ENCODE data around the gene OBP2B. TPM values are rescaled to one million over a fixed set of nuclear protein-coding genes. Genes with fewer than 3 reads are reported as not detected.

OBP2B gene
- total RNA-seq, 1 experiment from 2014 or later = not detected

DNA sequence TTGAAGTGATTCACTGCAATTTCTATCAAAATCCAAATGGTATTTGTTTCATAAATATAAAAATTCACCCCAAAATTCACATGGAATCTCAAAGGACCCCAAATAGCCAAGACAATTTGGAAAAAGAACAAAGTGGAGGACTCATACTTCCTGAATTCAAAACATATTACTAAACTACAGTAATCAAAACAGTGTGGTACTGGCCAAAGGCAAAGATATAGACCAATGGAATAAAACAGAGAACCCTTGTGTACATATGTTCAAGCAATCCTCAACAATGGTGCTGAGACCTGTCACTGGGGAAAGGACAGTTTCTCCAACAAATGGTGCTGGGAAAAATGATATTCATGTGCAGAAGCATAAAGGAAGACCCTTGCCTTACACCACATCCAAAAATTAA is 14.0 kb downstream of the OBP2B start:
- Histone ChIP-seq H3K4me2 (ENCODE audit: low read depth, low read length, poor library complexity, severe bottlenecking) (no peak overlapping the region), H3K9ac (ENCODE audit: low read length) (no peak overlapping the region), H3K4me1 (ENCODE audit: low read length) (no peaks in the 10 kb centered on the region), H3K9me2 (replicated peaks; ENCODE audit: insufficient read depth, low read length) (no peaks in the 10 kb centered on the region), H3K27me3 (ENCODE audit: low read length) (no peaks in the 10 kb centered on the region), H3K9me3 (ENCODE audit: low read length) (no peaks in the 10 kb centered on the region), H4K20me1 (ENCODE audit: insufficient read depth, low read depth, low read length) (no peaks in the 10 kb centered on the region), H3K79me2 (ENCODE audit: low read length) (no peaks in the 10 kb centered on the region), H2AFZ (ENCODE audit: low read length) (no peak overlapping the region), H3K36me3 (ENCODE audit: insufficient read depth, low read length) (no peaks in the 10 kb centered on the region), H3K4me3 (ENCODE audit: low read length) (no peak overlapping the region), H3K27ac (ENCODE audit: low read length) (no peak overlapping the region)
- DNase-seq = no peak

DNA sequence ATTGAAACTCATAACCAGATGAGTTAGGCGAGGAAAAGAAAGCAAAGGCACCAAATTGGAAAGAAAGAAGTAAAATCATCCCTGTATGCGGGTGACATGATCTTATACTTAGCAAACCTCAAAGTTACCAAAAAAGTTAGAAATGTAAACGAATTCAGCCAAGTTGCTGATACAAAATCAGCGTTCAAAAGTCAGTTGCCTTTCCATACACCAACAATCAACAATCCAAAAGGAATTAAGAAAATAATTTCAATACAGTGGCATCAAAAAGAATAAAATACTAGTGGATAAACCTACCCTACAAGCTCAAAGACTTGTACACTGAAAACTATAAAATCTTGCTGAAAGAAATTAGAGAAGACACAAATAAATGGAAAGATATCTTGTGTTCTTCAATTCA is 14.5 kb downstream of the OBP2B start:
- Histone ChIP-seq H3K4me3 (ENCODE audit: low read length) (no peak overlapping the region), H4K20me1 (ENCODE audit: insufficient read depth, low read depth, low read length) (no peaks in the 10 kb centered on the region), H3K79me2 (ENCODE audit: low read length) (no peaks in the 10 kb centered on the region), H3K4me1 (ENCODE audit: low read length) (no peaks in the 10 kb centered on the region), H3K36me3 (ENCODE audit: insufficient read depth, low read length) (no peaks in the 10 kb centered on the region), H2AFZ (ENCODE audit: low read length) (no peak overlapping the region), H3K27ac (ENCODE audit: low read length) (no peak overlapping the region), H3K9me2 (replicated peaks; ENCODE audit: insufficient read depth, low read length) (no peaks in the 10 kb centered on the region), H3K27me3 (ENCODE audit: low read length) (no peaks in the 10 kb centered on the region), H3K9me3 (ENCODE audit: low read length) (no peaks in the 10 kb centered on the region), H3K4me2 (ENCODE audit: low read depth, low read length, poor library complexity, severe bottlenecking) (no peak overlapping the region), H3K9ac (ENCODE audit: low read length) (no peak overlapping the region)
- DNase-seq = no peak

DNA sequence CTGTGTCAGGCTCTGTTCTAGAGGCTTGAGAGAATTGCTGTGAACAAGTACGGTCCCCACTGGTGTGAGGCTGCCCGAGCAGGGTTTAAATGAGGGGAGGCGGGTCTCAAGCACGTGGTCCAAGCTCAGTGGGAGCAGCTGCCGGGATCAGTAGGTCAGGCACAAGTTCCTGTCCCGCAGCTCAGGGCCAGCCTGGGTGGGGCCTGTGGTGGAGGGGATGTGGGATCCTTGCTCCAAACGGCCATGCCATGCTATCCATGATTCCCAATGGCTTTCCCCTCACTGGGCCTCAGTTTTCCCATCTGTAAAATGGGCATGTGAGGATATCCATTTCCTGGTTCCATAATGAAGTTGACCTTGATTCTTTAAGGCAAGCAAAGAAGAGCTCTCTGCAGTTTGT is 17.1 kb downstream of the OBP2B start:
- no peak overlapping the region for H3K9ac ChIP-seq (ENCODE audit: low read length)
- H3K4me1 ChIP-seq (ENCODE audit: low read length) = no peaks in the 10 kb centered on the region
- no peaks in the 10 kb centered on the region for H4K20me1 ChIP-seq (ENCODE audit: insufficient read depth, low read depth, low read length)
- H3K9me3 ChIP-seq (ENCODE audit: low read length) = no peaks in the 10 kb centered on the region
- no peak for DNase-seq
- no peaks in the 10 kb centered on the region for H3K79me2 ChIP-seq (ENCODE audit: low read length)
- no peaks in the 10 kb centered on the region for H3K36me3 ChIP-seq (ENCODE audit: insufficient read depth, low read length)
- no peaks in the 10 kb centered on the region for H3K27me3 ChIP-seq (ENCODE audit: low read length)
- H3K9me2 ChIP-seq (replicated peaks; ENCODE audit: insufficient read depth, low read length) = no peaks in the 10 kb centered on the region
- H3K4me3 ChIP-seq (ENCODE audit: low read length) = no peak overlapping the region
- no peak overlapping the region for H2AFZ ChIP-seq (ENCODE audit: low read length)
- H3K27ac ChIP-seq (ENCODE audit: low read length) = no peak overlapping the region
- no peak overlapping the region for H3K4me2 ChIP-seq (ENCODE audit: low read depth, low read length, poor library complexity, severe bottlenecking)

DNA sequence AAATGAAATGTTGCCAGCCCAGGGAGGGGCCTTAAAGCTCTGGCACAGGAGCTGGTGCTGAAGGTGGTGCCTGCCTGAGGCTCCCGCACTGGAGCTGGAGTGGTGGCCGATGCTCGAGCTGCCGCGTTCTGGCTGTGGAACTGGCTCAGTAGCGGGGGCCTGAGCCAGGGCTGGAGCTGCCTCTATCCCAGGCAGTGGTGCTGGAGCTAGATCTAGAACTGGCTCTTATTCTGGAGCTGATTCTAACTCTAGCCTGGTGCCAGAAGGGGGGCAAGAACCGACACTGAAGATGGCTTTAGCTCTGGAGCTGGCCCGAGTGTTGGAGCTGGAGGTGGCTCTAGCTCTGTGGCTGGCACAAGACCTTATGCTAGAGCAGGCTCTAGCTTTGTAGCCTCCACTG is 19.2 kb downstream of the OBP2B start:
- H2AFZ ChIP-seq (ENCODE audit: low read length) = no peak overlapping the region
- peaks cover 4% of the 10 kb centered on the region for H3K4me1 ChIP-seq (ENCODE audit: low read length)
- no peaks in the 10 kb centered on the region for H3K27me3 ChIP-seq (ENCODE audit: low read length)
- no peaks in the 10 kb centered on the region for H3K9me3 ChIP-seq (ENCODE audit: low read length)
- H3K27ac ChIP-seq (ENCODE audit: low read length) = no peak overlapping the region
- no peaks in the 10 kb centered on the region for H4K20me1 ChIP-seq (ENCODE audit: insufficient read depth, low read depth, low read length)
- H3K79me2 ChIP-seq (ENCODE audit: low read length) = no peaks in the 10 kb centered on the region
- H3K4me2 ChIP-seq (ENCODE audit: low read depth, low read length, poor library complexity, severe bottlenecking) = no peak overlapping the region
- H3K36me3 ChIP-seq (ENCODE audit: insufficient read depth, low read length) = no peaks in the 10 kb centered on the region
- no peak for DNase-seq
- no peak overlapping the region for H3K4me3 ChIP-seq (ENCODE audit: low read length)
- H3K9me2 ChIP-seq (replicated peaks; ENCODE audit: insufficient read depth, low read length) = no peaks in the 10 kb centered on the region
- no peak overlapping the region for H3K9ac ChIP-seq (ENCODE audit: low read length)

DNA sequence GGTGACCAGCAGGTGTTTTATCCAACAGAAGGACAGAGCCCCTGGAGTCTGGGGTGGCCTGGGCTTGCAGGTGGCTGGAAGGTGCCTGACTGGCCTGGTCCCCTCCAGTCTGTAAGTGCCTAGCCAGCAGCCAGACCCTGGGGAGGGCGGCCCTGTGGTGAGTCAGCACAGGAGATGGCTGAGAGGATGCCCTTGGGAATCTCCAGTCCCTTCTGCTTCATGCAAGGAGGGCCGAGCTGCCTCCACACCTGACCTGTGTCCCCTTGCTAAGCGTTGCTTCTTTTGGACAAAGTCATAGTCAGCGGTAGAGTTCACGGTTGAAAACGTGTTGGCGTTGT is 20.2 kb downstream of the OBP2B start:
- Histone ChIP-seq H4K20me1 (ENCODE audit: insufficient read depth, low read depth, low read length) (no peaks in the 10 kb centered on the region), H3K9ac (ENCODE audit: low read length) (no peak overlapping the region), H3K4me2 (ENCODE audit: low read depth, low read length, poor library complexity, severe bottlenecking) (no peak overlapping the region), H3K4me1 (ENCODE audit: low read length) (peaks cover 7% of the 10 kb centered on the region), H3K9me3 (ENCODE audit: low read length) (no peaks in the 10 kb centered on the region), H3K27ac (ENCODE audit: low read length) (no peak overlapping the region), H3K9me2 (replicated peaks; ENCODE audit: insufficient read depth, low read length) (no peaks in the 10 kb centered on the region), H3K4me3 (ENCODE audit: low read length) (no peak overlapping the region), H2AFZ (ENCODE audit: low read length) (no peak overlapping the region), H3K27me3 (ENCODE audit: low read length) (no peaks in the 10 kb centered on the region), H3K79me2 (ENCODE audit: low read length) (no peaks in the 10 kb centered on the region), H3K36me3 (ENCODE audit: insufficient read depth, low read length) (no peaks in the 10 kb centered on the region)
- no peak for DNase-seq

DNA sequence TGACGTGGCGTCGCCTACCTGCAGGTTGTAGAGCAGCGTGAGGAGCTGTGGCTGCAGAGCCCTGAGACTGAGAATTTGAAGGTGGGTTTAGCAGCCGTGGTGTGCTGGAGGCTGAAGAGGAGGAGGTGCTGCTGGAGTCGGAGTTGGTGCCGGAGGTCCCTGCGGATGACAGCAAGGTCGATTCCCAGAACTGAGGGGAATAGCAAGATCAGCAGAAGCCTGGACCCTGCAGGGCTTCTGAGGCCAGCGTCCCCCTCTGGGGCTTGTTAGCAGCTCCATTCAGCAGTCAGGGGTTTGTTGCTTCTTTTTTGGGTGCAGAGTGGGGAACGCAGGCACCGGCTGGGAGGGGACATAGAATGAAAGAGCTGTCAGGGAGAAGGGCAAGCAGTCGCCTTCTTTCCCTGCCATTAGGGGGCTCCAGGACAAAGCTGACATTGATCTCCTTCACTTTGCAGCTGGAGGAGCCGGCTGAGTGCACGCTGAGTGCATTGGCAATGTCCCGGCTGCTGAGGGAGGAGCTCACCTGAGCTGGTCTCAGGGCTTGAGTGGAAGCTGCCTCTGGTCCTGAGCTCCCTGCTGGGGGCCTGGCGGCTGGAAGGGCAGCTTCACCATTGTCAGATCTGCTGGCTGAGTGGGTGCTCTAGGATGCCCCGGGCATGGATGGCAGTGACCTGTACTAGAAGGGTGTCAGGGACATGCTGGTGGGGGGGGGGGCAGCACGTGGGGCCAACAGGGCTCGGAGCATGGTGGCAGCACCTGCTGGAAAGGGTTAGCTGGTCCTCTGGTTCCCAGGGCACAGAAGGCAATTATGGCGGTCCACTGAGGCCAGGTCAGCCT is 20.8 kb downstream of the OBP2B start:
- no peak overlapping the region for H3K27ac ChIP-seq (ENCODE audit: low read length)
- no peaks in the 10 kb centered on the region for H3K79me2 ChIP-seq (ENCODE audit: low read length)
- H3K4me2 ChIP-seq (ENCODE audit: low read depth, low read length, poor library complexity, severe bottlenecking) = no peak overlapping the region
- DNase-seq = peak; percentile 77
- H3K27me3 ChIP-seq (ENCODE audit: low read length) = no peaks in the 10 kb centered on the region
- H3K9ac ChIP-seq (ENCODE audit: low read length) = no peak overlapping the region
- no peaks in the 10 kb centered on the region for H3K9me3 ChIP-seq (ENCODE audit: low read length)
- H3K4me1 ChIP-seq (ENCODE audit: low read length) = peaks cover 7% of the 10 kb centered on the region
- no peaks in the 10 kb centered on the region for H4K20me1 ChIP-seq (ENCODE audit: insufficient read depth, low read depth, low read length)
- no peaks in the 10 kb centered on the region for H3K9me2 ChIP-seq (replicated peaks; ENCODE audit: insufficient read depth, low read length)
- H3K36me3 ChIP-seq (ENCODE audit: insufficient read depth, low read length) = no peaks in the 10 kb centered on the region
- no peak overlapping the region for H2AFZ ChIP-seq (ENCODE audit: low read length)
- no peak overlapping the region for H3K4me3 ChIP-seq (ENCODE audit: low read length)

DNA sequence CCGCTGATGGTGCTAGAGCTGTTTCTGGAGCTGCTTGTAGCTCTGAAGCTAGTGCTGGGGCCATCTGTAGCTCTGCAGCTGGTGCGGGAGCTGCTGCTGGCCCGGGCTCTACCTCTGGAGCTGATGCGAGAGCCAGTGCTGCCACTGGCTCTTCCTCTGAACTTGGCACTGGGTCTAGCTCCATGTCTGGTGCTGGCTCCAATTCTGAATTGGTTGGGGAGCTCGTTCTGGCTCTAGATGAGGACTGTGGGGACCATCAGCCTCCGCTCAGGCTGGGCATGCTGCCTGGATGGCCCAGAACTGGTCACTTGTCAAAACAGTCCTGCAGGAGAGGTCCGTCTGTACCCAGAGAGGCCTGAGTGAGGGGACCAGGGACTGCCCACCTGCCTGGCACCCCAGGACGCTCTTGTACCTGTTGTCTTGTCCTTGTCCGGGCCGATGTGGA is 21.5 kb downstream of the OBP2B start:
- no peak overlapping the region for H3K9ac ChIP-seq (ENCODE audit: low read length)
- no peak overlapping the region for H2AFZ ChIP-seq (ENCODE audit: low read length)
- no peaks in the 10 kb centered on the region for H3K9me2 ChIP-seq (replicated peaks; ENCODE audit: insufficient read depth, low read length)
- no peaks in the 10 kb centered on the region for H3K9me3 ChIP-seq (ENCODE audit: low read length)
- no peaks in the 10 kb centered on the region for H3K27me3 ChIP-seq (ENCODE audit: low read length)
- no peaks in the 10 kb centered on the region for H3K36me3 ChIP-seq (ENCODE audit: insufficient read depth, low read length)
- H3K79me2 ChIP-seq (ENCODE audit: low read length) = no peaks in the 10 kb centered on the region
- no peaks in the 10 kb centered on the region for H4K20me1 ChIP-seq (ENCODE audit: insufficient read depth, low read depth, low read length)
- H3K4me2 ChIP-seq (ENCODE audit: low read depth, low read length, poor library complexity, severe bottlenecking) = no peak overlapping the region
- H3K27ac ChIP-seq (ENCODE audit: low read length) = no peak overlapping the region
- no peak overlapping the region for H3K4me3 ChIP-seq (ENCODE audit: low read length)
- DNase-seq = no peak
- H3K4me1 ChIP-seq (ENCODE audit: low read length) = peaks cover 7% of the 10 kb centered on the region

DNA sequence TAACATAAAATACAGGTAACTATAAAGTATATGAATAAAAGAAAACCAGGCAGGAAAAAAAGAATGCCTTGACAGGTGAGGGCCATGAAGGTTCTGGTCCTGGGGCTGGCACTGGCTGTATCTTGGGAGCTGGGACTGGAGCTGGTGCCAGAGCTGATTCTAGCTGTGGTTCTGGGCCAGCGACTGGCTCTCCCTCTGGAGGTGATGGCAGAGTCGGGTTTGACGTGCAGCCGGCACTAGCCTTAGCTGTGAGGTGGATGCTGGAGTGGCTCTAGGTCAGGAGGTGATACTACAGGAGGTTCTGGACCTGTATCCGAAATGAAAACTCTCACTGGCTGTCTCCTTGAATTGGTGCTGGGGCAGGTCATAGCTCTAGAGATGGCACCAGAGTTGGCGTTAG is 22.3 kb downstream of the OBP2B start:
- Histone ChIP-seq H2AFZ (ENCODE audit: low read length) (no peak overlapping the region), H3K27me3 (ENCODE audit: low read length) (no peaks in the 10 kb centered on the region), H4K20me1 (ENCODE audit: insufficient read depth, low read depth, low read length) (no peaks in the 10 kb centered on the region), H3K27ac (ENCODE audit: low read length) (no peak overlapping the region), H3K9ac (ENCODE audit: low read length) (no peak overlapping the region), H3K9me3 (ENCODE audit: low read length) (no peaks in the 10 kb centered on the region), H3K4me2 (ENCODE audit: low read depth, low read length, poor library complexity, severe bottlenecking) (no peak overlapping the region), H3K36me3 (ENCODE audit: insufficient read depth, low read length) (no peaks in the 10 kb centered on the region), H3K4me3 (ENCODE audit: low read length) (no peak overlapping the region), H3K79me2 (ENCODE audit: low read length) (no peaks in the 10 kb centered on the region), H3K4me1 (ENCODE audit: low read length) (peaks cover 7% of the 10 kb centered on the region), H3K9me2 (replicated peaks; ENCODE audit: insufficient read depth, low read length) (no peaks in the 10 kb centered on the region)
- no peak for DNase-seq

All from Karpas-422 (cell line).